HG03159 (cell line): ENCODE data around the gene ZFP64.
A peak's percentile ranks its signal among the peaks of the same experiment; 100 is the strongest.
"Not testable (repeated sequence)": the region's sequence is repeated elsewhere in the genome, so short reads cannot be mapped to it uniquely, and the experiment has no call there.

Experiments used
- ATAC-seq: cut with Tn5 transposase; IDR thresholded peaks from one replicate; pipeline ENCODE4 v1.9.1; 2021; ENCODE audit warnings: mild to moderate bottlenecking, moderate library complexity; ENCODE audit not compliant: unreplicated experiment

ZFP64 gene

DNA sequence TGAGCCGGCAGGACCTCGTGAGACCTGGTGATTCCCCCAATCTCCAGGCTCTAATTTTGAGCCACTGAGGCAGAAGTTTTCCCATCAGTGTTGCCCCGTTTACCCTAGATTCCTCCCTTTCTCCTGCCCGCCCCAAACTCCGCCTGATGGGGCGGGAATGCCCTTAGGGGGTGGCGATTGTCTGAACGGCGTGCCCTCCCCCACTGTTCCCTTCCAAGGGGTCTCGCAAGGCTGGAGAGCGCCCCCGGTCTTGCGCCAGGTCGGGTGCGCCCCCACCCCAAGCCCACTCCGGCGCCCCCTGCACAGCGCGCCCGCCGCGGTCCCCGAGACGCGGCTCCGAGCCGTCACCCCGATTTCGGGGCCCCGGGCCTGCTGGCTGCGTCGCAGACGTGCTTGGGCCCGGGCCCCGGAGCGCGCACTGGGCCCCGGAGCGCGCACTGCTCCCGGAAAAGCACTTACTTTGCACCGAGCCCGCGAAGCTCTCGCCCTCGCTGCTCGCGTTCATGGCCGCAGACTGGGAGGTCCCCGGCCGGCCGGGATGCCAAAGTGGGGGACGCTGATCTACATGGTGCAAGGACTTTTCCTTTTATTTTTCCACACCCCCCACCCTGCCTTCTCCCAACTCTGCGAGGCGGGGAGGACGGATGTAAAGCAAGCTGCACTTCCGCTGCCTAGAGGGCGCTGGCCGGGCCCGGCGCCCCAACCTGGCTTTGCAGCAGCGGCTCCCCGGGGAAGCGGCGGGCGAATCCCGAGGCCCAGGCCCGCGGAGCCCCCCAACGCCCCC lies at the start of gene ZFP64:
Gene ZFP64 (minus strand): TSS at position 648 of the 784 bp plus-strand sequence. CDS start 143 bp downstream, at position 505.
- ATAC-seq: peak; percentile 74

GRCh38 chr20:52240802-52241201 lies 49.2 kb upstream of the ZFP64 start:
- no peak for ATAC-seq

DNA sequence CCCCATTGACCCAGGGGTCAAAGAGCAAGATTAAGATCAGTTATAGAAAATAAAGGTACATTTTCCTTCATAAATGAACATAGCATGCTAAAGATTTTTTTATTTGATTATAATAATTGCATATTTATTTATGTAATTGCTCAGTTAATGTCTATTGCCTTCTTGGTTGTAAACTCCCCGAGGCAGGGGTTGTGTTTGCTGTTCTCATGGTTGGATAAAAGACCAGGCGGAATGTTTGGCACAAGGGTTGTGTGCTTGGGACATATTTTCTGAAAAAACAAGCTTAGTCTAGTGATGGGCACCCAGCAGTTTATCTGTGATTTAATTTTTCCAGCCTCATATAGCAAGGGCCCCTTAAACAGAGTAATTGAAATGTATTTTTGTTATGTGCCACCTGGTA lies 47.5 kb upstream of the ZFP64 start:
- ATAC-seq: no peak

- ATAC-seq: no peak
Measured at GRCh38 chr20:52236292-52236691, 44.7 kb upstream of the ZFP64 start.

DNA sequence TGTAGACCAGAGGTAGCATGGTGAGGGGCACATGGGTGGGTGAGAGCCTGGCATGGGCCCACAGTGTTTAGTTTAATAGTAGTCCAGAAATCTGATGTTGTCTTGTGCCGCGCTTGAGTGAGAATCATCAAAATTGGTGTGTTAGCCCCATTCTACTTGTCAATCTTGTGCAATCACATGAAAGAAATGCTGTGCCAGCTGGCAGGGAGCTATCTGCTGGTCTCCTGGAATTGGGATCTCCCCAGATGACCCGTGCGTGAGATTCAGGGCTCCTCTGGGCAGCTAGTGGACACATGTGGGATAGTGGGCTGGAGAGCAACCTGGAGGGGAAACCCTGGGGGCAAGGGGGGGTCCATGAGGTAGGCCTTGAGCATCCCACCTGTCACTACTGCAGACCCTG lies 43.5 kb upstream of the ZFP64 start:
- no peak for ATAC-seq

GRCh38 chr20:52234302-52235045 lies 42.9 kb upstream of the ZFP64 start:
- no peak for ATAC-seq

DNA sequence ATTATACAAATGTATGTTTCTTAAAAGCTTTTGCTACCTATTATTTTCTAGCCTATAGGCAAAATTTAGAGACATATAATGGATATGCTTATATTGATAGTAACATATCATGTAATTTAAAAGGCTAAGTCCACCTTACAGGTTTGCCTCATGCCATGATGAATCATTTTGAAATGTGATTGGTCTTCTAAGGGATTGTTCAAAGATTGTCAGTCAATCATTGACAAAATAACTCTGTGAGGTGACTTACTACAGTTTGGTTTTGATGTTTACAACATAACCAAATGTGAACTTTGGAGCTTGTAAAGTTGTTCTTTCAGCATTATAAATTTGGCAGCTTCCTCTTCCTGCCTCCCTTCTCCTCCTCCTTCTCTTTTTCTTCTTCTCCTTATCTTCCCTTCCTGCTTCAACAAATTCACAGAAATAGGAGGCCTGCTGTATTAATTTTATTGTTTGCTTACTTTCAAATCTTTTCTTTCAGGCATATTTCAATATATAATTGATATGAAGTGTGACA lies 39.7 kb upstream of the ZFP64 start:
- no peak for ATAC-seq

DNA sequence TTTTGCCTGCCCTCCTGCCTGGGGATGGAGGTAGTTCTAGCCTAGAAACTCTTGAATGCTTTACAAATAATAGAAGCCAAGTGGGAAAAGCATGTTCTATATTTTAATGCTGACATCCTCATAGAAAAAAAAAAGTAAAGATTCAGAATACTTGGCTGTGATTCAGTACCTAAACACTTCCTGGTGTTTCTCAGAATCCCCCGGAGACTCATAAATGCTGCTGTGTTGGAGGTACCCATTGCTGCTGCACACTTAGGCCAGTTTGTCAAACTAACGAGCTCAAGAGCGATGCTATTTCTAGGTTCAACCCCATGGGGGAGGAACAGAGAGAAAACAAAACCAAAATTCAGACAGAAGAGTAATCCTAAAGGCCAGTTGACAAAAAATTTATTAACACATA lies 38.8 kb upstream of the ZFP64 start:
- ATAC-seq: no peak

- not testable (repeated sequence) for ATAC-seq
Measured at GRCh38 chr20:52229346-52229745, 37.8 kb upstream of the ZFP64 start.

GRCh38 chr20:52226370-52226769 lies 34.8 kb upstream of the ZFP64 start:
- no peak for ATAC-seq

DNA sequence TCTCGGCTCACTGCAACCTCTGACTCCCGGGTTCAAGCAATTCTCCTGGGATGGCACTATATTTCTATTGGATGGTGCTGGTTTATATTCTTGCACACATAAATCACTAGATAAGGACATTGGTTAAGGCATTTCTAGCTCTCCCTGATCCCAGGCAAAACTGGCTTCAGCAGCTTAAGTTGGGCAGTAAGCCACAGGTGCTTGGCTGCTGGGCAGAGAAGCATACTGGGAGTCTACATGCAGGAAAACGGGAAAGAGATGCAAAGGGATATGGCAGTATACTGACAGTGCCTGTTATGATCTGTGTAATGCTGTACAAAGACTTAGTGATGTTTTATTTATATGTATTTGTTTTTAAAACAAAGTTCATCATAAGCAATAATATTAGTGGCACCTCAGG lies 33.3 kb upstream of the ZFP64 start:
- no peak for ATAC-seq

GRCh38 chr20:52221362-52221761 lies 29.8 kb upstream of the ZFP64 start:
- ATAC-seq: not testable (repeated sequence)

GRCh38 chr20:52220891-52221290 lies 29.3 kb upstream of the ZFP64 start:
- ATAC-seq: not testable (repeated sequence)

- no peak for ATAC-seq
Measured at GRCh38 chr20:52219441-52219840, 27.9 kb upstream of the ZFP64 start.

DNA sequence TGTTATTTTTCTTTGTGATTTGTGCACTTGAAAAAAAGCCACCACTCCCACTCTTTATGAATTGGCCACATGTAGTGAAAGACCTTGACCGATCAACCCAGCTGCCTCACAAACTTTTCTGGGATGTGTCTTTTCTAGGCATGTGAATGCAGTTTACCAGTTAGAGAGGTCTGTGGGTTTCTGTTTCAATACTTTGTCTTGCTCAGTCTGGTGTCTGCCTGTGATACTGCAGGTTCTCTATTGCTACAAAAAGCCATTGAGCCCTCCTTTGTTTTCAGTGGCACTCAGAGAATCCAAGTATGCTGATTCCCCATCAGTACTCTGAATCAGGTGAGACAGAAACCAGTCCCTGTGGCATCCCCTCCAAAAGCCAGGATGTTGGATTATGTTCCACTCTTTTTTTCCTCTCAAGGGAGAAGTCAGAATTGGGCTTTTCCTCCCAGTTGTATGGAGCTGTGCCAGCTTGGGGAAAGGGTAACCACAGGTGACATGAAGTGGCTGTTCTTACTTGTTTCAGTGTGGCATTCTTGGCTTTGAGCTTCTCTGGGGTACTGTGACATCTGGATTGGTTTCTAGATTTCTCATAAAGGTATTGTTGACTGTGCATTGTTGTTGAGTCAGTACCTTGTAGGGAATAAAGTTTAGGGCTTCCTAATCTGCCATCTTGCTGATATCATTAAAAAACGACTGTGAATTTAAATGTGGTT lies 26.3 kb upstream of the ZFP64 start:
- no peak for ATAC-seq

GRCh38 chr20:52213995-52214394 lies 22.4 kb upstream of the ZFP64 start:
- no peak for ATAC-seq

DNA sequence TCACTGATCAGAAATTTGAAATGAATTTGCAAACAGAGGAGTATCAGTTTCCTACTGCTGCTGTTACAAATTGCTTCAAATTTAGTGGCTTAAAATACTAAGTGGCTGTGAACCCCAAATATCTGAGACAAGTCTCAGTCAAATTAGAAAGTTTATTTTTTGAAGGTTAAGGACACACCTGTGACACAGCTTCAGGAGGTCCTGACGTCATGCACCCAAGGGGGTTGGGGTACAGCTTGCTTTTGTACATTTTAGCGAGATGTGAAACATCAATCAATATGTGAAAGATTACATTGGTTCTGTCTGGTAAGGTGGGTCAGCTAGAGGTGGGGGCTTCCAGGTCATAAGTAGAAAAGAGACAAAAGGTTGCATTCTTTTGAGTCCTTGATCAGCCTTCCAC lies 21.4 kb upstream of the ZFP64 start:
- ATAC-seq: no peak

DNA sequence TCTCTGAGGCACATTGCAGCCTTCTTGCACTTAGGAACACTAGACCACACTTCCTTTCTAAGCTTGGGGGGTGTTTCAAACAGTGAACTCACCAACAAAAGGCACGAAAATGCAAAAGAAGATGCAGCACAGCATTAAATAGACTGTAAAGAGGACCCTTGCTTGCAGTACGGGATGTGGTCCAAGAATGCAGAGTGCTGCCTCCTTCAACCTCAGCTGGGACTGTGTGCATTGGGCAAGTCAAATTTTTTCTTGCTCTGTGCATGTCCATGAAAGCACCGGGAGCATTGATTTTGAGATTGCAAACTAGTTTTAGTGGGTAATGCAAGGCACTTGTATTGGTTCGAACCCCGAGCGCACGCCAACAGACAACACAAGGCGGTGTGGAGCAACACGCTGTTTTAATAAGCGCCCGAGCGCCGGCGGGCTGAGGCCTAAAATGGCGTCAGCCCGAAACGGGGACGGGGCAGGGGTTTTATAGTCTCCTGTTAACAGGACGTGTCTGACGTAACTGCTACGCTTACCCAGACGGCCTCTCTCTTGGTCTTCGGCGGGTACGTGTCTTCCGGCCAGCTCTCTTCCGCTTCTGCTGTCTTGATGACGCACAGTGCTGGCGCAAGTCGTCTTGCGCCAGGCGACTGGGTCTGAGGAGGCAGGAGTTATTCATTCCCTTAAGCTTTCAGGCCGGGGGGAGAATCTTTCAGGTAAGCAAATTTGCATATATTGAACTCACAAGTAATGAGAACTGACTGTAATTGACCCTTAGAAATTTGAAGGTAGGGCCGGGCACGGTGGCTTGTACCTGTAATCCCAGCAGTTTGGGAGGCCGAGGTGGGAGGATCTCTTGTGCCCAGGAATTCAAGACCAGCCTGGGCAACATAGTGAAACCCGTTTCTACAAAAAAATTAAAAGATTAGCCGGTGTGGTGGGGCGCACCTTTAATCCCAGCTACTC lies 18.7 kb upstream of the ZFP64 start:
- ATAC-seq: no peak

DNA sequence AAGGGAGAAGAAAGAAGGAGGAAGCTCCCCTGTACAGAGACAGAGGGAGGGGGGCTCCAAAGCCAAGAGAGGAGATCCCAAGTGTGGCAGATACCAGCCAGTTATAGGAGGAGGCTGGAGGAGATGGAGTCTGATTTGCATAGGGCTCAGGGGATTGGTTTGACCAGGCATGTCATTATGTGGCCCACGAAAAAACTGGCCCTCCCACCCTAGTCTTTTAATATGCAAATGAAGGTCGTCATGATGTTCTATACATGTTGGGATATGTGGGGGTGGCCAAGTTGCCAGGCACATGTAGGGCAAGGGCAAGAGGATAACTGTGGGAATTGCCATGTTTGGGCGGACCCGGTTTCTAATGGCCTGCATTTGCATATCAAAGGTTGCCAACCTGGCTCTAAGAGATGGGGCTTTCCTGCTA lies 17.6 kb upstream of the ZFP64 start:
- no peak for ATAC-seq
